Umbilical cord (tissue), 2 donors: ENCODE measurements around the gene CCDC57. TPM values are rescaled to one million over a fixed set of nuclear protein-coding genes. Genes with fewer than 3 reads are reported as not detected.
"Not testable (repeated sequence)": the region's sequence is repeated elsewhere in the genome, so short reads cannot be mapped to it uniquely, and the experiment has no call there.

Experiments used
- DNase-seq: peaks from one replicate; pipeline ENCODE4 v3.0.0-alpha.2; 2015; ENCODE audit warnings: low spot score
- total RNA-seq: library from RNA; depleted of rRNA; stranded (reverse); fragments of >200 nt; gene quantifications from one replicate; pipeline ENCODE4 v1.2.3, GENCODE V29; 2014; ENCODE audit warnings: low replicate concordance; ENCODE audit not compliant: insufficient read depth

Gene CCDC57
- total RNA-seq, 1 donor from 2014 or later, result 17.1 TPM

- no peak for DNase-seq
Observed at GRCh38 chr17:82225368-82226029, 12.9 kb upstream of the CCDC57 start.

DNA sequence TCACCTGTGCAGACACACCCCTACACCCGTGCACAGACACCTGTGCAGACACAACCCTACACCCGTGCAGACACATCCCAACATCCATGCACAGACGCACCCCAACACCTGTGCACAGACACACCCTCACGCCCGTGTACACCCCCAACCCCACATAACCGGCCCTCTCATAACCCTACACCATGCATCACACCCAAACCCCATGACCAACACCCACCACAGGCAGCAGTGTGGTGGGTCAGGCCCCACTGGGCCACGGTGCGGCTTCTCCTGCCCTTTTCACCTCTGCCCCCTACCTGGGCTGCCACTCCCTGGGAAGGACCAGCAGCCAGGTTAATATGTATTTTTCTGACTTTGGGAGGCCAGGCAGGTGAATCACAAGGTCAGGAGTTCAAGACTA is 12.0 kb upstream of the CCDC57 start:
- DNase-seq, result no peak

GRCh38 chr17:82223517-82223916 is 10.9 kb upstream of the CCDC57 start:
- no peak for DNase-seq

DNA sequence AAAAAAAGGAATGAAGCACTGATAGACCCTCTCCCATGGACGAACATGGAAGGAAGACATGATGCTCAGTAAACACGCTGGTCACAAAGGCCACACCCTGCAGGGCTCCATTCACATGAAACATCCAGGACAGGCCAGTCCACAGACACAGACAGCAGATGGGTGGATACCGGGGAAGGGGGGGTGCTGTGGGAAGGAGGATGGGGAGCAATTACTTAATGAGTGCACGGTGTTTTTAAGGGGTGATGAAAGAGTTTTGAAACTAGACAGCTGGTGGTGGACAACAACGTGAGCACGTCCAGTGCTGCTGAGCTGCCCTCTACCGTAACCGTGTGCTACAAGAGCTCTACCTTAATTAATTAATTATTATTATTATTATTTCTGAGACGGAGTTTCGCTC is 10.2 kb upstream of the CCDC57 start:
- DNase-seq, result no peak

GRCh38 chr17:82221341-82221902 is 8.8 kb upstream of the CCDC57 start:
- DNase-seq, result no peak

DNA sequence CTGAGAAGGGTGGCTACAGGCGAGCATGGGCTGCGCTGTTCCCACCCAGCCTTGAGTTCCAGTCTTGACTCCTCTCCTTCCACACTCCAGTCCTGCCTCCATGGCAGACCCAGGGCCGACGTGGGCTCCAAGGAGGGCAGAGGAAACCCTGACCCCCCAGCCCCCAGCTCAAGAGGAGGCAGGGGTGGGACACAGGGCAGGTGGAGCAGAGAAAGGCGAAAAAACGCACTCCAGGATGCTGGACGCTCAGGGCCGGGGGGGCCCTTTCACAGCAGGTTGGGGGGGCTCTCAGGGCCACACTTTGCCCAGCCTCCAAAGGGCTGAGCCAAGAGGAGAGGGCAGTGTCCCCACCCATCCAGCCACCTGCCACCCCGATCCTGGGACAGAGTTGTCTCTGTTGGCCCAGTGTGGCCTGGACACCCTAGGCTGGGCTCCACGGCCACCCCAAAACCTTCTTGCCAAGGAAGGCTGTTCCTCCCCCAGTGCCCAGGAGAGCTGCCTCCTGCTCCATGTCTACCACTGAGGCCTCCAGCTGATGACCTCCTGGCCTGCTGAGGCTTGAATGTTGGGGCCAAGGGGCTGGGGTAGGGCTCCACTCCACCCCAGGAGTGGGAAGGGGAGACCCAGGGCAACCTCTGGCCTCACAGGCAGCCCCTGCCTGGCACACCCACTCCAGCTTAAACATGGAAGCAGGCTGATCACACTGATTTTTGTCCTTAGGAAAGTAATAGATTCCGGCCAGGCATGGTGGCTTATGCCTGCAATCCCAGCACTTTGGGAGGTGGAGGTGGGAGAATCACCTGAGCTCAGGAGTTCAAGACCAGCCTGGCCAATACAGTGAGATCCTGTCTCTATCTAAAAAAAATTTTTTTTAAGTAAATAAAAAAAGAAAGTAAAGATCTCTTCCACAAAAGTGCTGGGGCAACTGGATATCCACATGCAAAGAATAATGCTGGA is 7.4 kb upstream of the CCDC57 start:
- no peak for DNase-seq

DNA sequence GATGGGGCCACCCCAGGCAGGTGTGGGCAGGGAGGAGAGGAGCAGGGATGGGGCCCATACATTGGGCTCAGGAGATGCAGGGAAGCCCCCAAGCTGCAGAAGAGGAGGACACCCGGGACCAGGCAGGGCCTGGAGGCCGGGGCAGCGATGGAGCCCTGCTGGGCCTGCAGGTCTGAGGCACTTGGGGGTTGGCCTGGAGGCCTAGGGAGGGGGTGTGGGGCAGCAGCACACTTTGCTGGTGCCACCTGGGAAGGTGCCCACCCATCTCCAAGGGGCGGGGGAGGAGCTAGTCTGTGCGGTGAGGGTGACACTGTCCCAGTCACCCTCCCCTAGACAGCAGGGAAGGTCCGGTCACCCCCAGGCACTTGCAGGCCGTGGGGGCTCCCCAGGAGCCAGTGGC is 6.4 kb upstream of the CCDC57 start:
- DNase-seq, result no peak

GRCh38 chr17:82218349-82219075 is 5.9 kb upstream of the CCDC57 start:
- DNase-seq, result no peak

- peak; percentile 52 for DNase-seq
Observed at GRCh38 chr17:82217530-82218204, 5.0 kb upstream of the CCDC57 start.

DNA sequence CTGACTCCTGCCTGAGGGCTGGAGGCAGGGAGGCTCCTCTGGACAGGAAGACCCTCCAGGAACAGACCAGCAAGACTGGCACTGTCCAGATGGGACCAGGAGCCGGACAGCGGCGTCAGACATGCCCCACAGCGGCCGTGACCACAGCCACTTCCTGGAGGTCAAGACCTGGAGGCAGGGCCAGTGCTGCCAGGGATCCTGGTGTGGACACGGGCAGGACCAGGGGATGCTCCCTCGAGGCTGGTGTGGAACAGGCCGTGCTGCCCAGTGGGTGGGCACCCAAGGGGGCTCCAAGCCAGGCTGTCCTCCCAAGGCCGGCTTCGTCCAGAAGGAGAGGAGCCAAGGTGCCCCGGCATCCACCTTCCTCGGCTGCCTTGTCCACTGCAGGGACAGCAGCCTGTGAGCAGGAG is 4.5 kb upstream of the CCDC57 start:
- no peak for DNase-seq

GRCh38 chr17:82216301-82217119 is 3.9 kb upstream of the CCDC57 start:
- peak; percentile 71 for DNase-seq

GRCh38 chr17:82215972-82216300 is 3.3 kb upstream of the CCDC57 start:
- DNase-seq, result no peak

DNA sequence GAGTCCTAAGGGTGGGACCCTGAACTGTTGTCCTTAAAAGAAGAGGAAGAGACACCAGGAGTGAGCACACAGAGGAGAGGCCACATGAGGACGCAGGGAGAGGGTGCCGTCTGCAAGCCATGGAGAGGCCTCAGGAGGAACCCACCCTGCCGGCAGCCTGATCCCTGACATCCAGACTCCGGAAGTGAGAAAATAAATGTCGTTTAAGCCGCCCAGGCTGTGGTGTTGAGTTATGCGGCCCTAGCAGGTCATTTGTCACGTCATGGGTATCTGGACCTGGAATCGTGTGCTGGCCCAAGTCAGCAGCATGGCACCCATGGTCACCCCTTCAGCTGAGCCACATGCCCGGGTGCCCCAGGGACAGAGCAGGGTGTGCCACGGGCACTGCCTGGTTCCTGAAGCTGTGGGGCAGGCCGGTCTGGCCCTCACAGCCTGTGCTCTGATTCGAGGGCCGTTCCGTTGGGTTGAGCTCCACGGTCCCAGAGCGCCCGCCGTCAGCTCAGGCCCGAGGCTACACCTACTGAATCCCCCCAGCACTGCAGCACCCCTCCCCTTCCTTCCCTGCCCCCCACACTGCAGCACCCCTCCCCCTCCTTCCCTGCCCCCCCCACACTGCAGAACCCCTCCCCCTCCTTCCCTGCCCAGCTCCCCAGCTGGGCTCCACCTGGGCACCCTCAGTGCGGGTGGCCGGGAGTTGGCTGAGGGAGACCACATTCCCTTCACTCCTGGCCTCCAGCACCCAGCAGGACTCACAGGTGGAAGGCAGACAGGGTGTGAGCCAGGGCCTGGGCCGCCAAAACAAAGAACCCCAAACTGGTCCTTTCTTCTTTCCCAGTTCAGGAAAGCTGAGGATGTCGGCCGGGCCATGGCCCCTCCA is 2.7 kb upstream of the CCDC57 start:
- no peak for DNase-seq

DNA sequence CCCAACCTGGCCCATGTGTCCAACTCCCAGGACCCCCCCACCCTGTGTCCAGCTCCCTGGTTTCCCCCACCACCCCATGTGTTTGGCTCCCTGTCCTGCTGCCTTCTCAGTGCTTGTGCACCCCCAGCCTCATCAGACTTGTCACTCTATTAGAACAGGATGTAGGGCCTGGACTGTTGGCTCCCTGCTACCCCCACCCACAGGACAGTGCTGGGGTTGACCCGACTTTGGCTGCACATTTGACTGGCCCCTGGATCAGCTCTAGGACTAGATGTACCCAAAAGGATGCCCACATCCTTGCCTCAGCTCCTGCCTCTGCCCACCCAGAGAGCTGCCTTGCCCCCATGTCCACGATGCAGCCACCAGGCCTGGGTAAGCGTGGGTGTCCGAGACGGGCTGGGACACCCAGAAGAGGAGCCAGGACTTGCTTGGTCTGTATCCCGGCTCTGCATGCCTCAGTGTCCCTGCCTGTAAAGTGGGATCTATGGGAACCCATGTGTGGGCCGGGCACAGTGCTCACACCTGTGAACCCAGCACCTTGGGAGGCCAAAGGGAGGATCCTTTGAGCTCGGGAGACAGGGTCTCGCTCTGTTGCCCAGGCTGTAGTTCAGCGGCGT is 1.5 kb upstream of the CCDC57 start:
- DNase-seq, result no peak

- peak; percentile 69 for DNase-seq
Observed at GRCh38 chr17:82213251-82214011, 789 bp upstream of the CCDC57 start.

GRCh38 chr17:82210655-82211054 is 2.0 kb downstream of the CCDC57 start:
- DNase-seq, result not testable (repeated sequence)

- peak; percentile 96 for DNase-seq
Observed at GRCh38 chr17:82205720-82206508, 6.7 kb downstream of the CCDC57 start.
